ENCODE measurements around the gene IKZF2.
A peak's percentile ranks its signal among the peaks of the same experiment; 100 is the strongest.

The IKZF2 gene

GRCh38 chr2:213151437-213152064 is at the start of gene IKZF2:
Gene IKZF2, minus strand, starts transcription at chr2:213151612. Its CDS starts 2,983 bp downstream, at chr2:213148629.
- peak; percentile 51 for DNase-seq

- no peak for DNase-seq
Measured at GRCh38 chr2:213199871-213200270, 48.5 kb upstream of the IKZF2 start.

GRCh38 chr2:213189001-213189899 is 37.8 kb upstream of the IKZF2 start:
- no peak for DNase-seq

- no peak for DNase-seq
Measured at GRCh38 chr2:213188533-213188867, 37.1 kb upstream of the IKZF2 start.

- DNase-seq: no peak
Measured at GRCh38 chr2:213187833-213188532, 36.6 kb upstream of the IKZF2 start.

- DNase-seq: no peak
Measured at GRCh38 chr2:213187386-213187785, 36.0 kb upstream of the IKZF2 start.

- DNase-seq: no peak
Measured at GRCh38 chr2:213185147-213185822, 33.9 kb upstream of the IKZF2 start.

GRCh38 chr2:213181712-213182111 is 30.3 kb upstream of the IKZF2 start:
- no peak for DNase-seq

GRCh38 chr2:213177679-213178078 is 26.3 kb upstream of the IKZF2 start:
- no peak for DNase-seq

- DNase-seq: no peak
Measured at GRCh38 chr2:213175673-213176247, 24.3 kb upstream of the IKZF2 start.

GRCh38 chr2:213172641-213173040 is 21.2 kb upstream of the IKZF2 start:
- DNase-seq: no peak

- DNase-seq: no peak
Measured at GRCh38 chr2:213171147-213171546, 19.7 kb upstream of the IKZF2 start.

GRCh38 chr2:213167271-213167930 is 16.0 kb upstream of the IKZF2 start:
- DNase-seq: no peak

GRCh38 chr2:213166109-213166508 is 14.7 kb upstream of the IKZF2 start:
- DNase-seq: no peak

- DNase-seq: no peak
Measured at GRCh38 chr2:213164263-213164662, 12.9 kb upstream of the IKZF2 start.

GRCh38 chr2:213162516-213163118 is 11.2 kb upstream of the IKZF2 start:
- no peak for DNase-seq

- DNase-seq: no peak
Measured at GRCh38 chr2:213161759-213162515, 10.5 kb upstream of the IKZF2 start.

- DNase-seq: no peak
Measured at GRCh38 chr2:213159768-213160167, 8.4 kb upstream of the IKZF2 start.

GRCh38 chr2:213157242-213157641 is 5.8 kb upstream of the IKZF2 start:
- no peak for DNase-seq

GRCh38 chr2:213156717-213157116 is 5.3 kb upstream of the IKZF2 start:
- no peak for DNase-seq

- no peak for DNase-seq
Measured at GRCh38 chr2:213152888-213153287, 1.5 kb upstream of the IKZF2 start.

Data from activated effector memory CD4-positive, alpha-beta T cell treated with Interleukin-2 at 50 U/mL for 16 hours (primary cell).